Upper lobe of left lung (tissue), 4 donors: ENCODE data around the gene MOGAT2.

Experiments used
- CTCF ChIP-seq, 6 experiments: fragments of 450-650 bp in 4 of 6; fragments of 200-600 bp in 2 of 6; sonication (generic) in 2 of 6; IDR thresholded peaks; one replicate each; pipeline ENCODE4 v1.5.1; 2016 to 2019; ENCODE audit warnings: antibody characterized with exemption in 6 of 6
- EP300 ChIP-seq, 4 donors: sonication (generic); formaldehyde crosslinking; IDR thresholded peaks; one replicate each; pipeline ENCODE4 v1.5.1; 2017; ENCODE audit warnings: antibody characterized with exemption in 4 of 4, control low read depth in 2 of 4
- POLR2A ChIP-seq, 4 donors: fragments of 450-650 bp; IDR thresholded peaks; one replicate each; pipeline ENCODE4 v1.5.1; 2016 to 2017; ENCODE audit warnings: antibody characterized with exemption in 4 of 4, mild to moderate bottlenecking in 2 of 4

- TF ChIP-seq CTCF (IDR thresholded peaks at IDR 0.05) (no peak), POLR2A (IDR thresholded peaks at IDR 0.05) (no peak), EP300 (IDR thresholded peaks at IDR 0.05) (no peak)
These were observed 16.7 kb upstream of the MOGAT2 start for GRCh38 chr11:75700940-75701339.
